Mesendoderm (in vitro differentiated cells): ENCODE measurements around the gene FAM186B.
A peak's percentile ranks its signal among the peaks of the same experiment; 100 is the strongest.

Experiments
- DNase-seq: peaks from one replicate; pipeline ENCODE4 v3.0.0; 2013
- H2AK5ac ChIP-seq: 2 replicates; pipeline ENCODE4 v1.6.1; 2013; ENCODE audit warnings: low read length, inconsistent platforms
- H2BK120ac ChIP-seq: 2 replicates; pipeline ENCODE4 v1.6.1; 2013; ENCODE audit warnings: low read depth, mild to moderate bottlenecking, low read length, moderate library complexity, mixed read lengths
- H2BK15ac ChIP-seq: replicated peaks from 2 replicates; pipeline ENCODE4 v1.6.1; 2013; ENCODE audit warnings: low read depth, mild to moderate bottlenecking, moderate library complexity
- H2BK5ac ChIP-seq: 2 replicates; pipeline ENCODE4 v1.6.1; 2013; ENCODE audit warnings: low read length, inconsistent platforms
- H3K18ac ChIP-seq: 2 replicates; pipeline ENCODE4 v1.6.1; 2013; ENCODE audit warnings: mild to moderate bottlenecking, low read length, mixed read lengths
- H3K23ac ChIP-seq: one replicate; pipeline ENCODE4 v1.6.1; 2013; ENCODE audit warnings: low read length
- H3K27ac ChIP-seq: 2 replicates; pipeline ENCODE4 v1.5.1; 2013; ENCODE audit warnings: low read depth, mild to moderate bottlenecking, inconsistent platforms, low read length, moderate library complexity
- H3K27me3 ChIP-seq: 2 replicates; pipeline ENCODE4 v1.6.1; 2013; ENCODE audit warnings: low read length, control low read depth, mild to moderate bottlenecking, inconsistent platforms; ENCODE audit not compliant: insufficient read depth, poor library complexity
- H3K36me3 ChIP-seq: 2 replicates; pipeline ENCODE4 v1.6.1; 2013; ENCODE audit warnings: low read length, inconsistent platforms; ENCODE audit not compliant: control insufficient read depth, insufficient read depth
- H3K4ac ChIP-seq: one replicate; pipeline ENCODE4 v1.6.1; 2013; ENCODE audit warnings: low read depth, mild to moderate bottlenecking, low read length, moderate library complexity
- H3K4me1 ChIP-seq: 2 replicates; pipeline ENCODE4 v1.6.1; 2013; ENCODE audit warnings: low read depth, low read length, inconsistent platforms; ENCODE audit not compliant: control insufficient read depth
- H3K4me2 ChIP-seq: 2 replicates; pipeline ENCODE4 v1.6.1; 2013; ENCODE audit warnings: low read length
- H3K4me3 ChIP-seq: 2 replicates; pipeline ENCODE4 v1.5.1; 2013; ENCODE audit warnings: mild to moderate bottlenecking, low read length
- H3K56ac ChIP-seq: one replicate; pipeline ENCODE4 v1.6.1; 2013; ENCODE audit warnings: low read length
- H3K79me1 ChIP-seq: 2 replicates; pipeline ENCODE4 v1.6.1; 2013; ENCODE audit warnings: low read length, inconsistent platforms
- H3K79me2 ChIP-seq: 2 replicates; pipeline ENCODE4 v1.6.1; 2013; ENCODE audit warnings: mild to moderate bottlenecking, low read length; ENCODE audit not compliant: control insufficient read depth, insufficient read depth
- H3K9ac ChIP-seq: 2 replicates; pipeline ENCODE4 v1.6.1; 2013; ENCODE audit warnings: low read length, inconsistent platforms
- H4K5ac ChIP-seq: one replicate; pipeline ENCODE4 v1.6.1; 2013; ENCODE audit warnings: low read length
- H4K8ac ChIP-seq: one replicate; pipeline ENCODE4 v1.6.1; 2013; ENCODE audit warnings: low read depth, mild to moderate bottlenecking, control low read depth, low read length, moderate library complexity
- WGBS: extraction: QIAGEN DNeasy Blood & Tissue Kit; methylation state at CpG from one replicate; pipeline ENCODE4 v1.1.7; 2013; ENCODE audit warnings: low lambda C conversion rate, missing lambda C conversion rate; ENCODE audit not compliant: insufficient coverage; ENCODE audit errors: extremely low coverage; 5-methylcytosine and 5-hydroxymethylcytosine counted together

FAM186B gene

DNA sequence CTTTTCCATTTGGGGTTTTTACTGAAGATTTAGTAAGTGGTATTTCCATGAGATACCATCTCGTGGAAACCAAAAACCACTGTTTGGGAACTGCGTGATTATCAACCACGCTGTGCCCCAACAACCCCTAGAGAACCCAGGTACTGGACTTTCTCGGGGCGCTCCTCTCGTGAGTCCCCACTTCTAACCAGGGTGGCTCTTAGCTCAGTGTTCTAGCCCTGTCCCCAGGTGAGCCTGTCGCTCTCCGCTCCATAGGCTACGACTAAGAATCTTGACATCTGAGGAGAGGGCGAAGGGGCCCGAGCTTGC, 38.2 kb downstream of the FAM186B start:
- Histone ChIP-seq H3K4me2 (peak overlapping the region; percentile 98), H3K79me2 (peaks cover 13% of the 10 kb centered on the region), H3K79me1 (peaks cover 19% of the 10 kb centered on the region), H3K27ac (no peak overlapping the region), H2BK15ac (no peak overlapping the region), H4K5ac (no peak overlapping the region), H3K27me3 (no peaks in the 10 kb centered on the region), H3K4me1 (peaks cover 4% of the 10 kb centered on the region), H3K18ac (no peak overlapping the region), H2BK120ac (no peak overlapping the region), H3K23ac (peak overlapping the region; percentile 76), H3K36me3 (peaks cover under 1% of the 10 kb centered on the region), H2BK5ac (peak overlapping the region; percentile 85), H3K56ac (peak overlapping the region; percentile 100), H2AK5ac (peak overlapping the region; percentile 89), H3K9ac (peak overlapping the region; percentile 100), H4K8ac (no peak overlapping the region), H3K4ac (no peak overlapping the region), H3K4me3 (peak overlapping the region; percentile 100)
- no peak for DNase-seq
- WGBS: no CpG with 5 or more reads among the region's 11 CpGs

DNA sequence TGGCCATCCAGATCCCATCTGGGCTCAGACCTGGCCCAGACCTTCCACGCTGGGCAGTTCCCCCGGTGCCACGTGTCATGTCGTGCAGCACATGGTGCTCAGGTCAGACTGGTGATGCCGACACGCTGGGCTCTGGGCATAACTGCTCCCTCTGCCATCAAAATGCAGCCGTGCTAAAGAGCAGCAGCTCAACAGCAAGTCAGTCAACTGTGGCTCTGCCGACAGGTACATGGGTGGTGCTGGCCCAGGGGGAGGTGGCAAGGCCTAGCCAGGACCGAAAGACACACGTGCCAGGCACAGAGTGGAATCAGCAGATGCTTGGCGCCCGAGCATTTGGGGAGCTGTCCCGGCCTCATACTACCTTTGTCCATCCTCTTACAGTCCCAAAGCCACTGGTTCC, 39.1 kb downstream of the FAM186B start:
- no peak overlapping the region for H3K4me2 ChIP-seq
- H3K4ac ChIP-seq: no peak overlapping the region
- H3K56ac ChIP-seq: no peak overlapping the region
- H3K79me2 ChIP-seq: peaks cover 13% of the 10 kb centered on the region
- H3K4me1 ChIP-seq: peaks cover 4% of the 10 kb centered on the region
- H3K4me3 ChIP-seq: no peak overlapping the region
- H3K9ac ChIP-seq: no peak overlapping the region
- no peak overlapping the region for H3K18ac ChIP-seq
- no peak overlapping the region for H2BK5ac ChIP-seq
- H2BK15ac ChIP-seq: no peak overlapping the region
- no peak overlapping the region for H3K27ac ChIP-seq
- no CpG with 5 or more reads among the region's 13 CpGs for WGBS
- H2AK5ac ChIP-seq: no peak overlapping the region
- H3K79me1 ChIP-seq: peaks cover 16% of the 10 kb centered on the region
- H4K8ac ChIP-seq: no peak overlapping the region
- no peaks in the 10 kb centered on the region for H3K27me3 ChIP-seq
- peaks cover 2% of the 10 kb centered on the region for H3K36me3 ChIP-seq
- H4K5ac ChIP-seq: no peak overlapping the region
- H3K23ac ChIP-seq: no peak overlapping the region
- H2BK120ac ChIP-seq: no peak overlapping the region
- DNase-seq: no peak

DNA sequence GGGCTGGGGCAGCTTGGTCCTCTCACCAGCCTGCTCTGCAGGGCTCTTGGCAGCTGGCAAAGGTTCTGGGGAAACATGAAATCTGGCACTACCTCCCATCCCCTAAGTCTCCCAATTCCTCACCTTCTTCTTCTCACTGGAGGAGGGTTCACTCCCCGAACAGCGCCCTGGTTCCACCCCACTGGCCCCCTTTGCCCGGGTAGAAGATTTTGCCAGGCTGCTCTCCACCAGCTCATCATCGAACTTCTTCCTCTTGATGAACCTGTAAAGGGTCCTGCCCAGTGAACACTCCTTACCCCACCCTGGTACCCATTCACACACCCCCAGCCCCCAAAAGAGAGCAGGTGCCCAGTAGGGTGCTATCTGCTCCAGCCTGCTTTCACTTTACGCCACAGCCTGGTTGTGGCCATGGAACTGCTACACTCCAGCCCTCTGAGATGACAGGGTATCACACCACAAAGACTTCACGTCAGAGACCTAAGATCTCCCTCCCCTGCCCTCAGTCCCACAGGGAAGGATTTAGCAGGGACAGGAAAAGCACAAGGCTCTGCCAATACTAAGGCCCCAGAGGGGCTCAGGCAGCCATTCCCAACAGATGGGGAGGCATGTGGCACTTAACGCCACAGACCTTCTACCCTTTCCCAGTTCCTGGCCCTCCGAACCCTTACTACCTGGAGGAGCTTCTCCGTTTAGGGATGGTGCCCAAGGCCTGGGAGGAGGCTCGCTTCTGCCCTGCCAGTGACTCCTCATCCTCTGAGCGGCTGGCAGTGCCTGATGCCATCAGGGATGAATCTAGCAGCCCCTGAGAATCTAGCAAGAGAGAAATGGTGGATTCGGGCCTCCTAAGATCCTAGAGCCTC, 39.8 kb downstream of the FAM186B start:
- Histone ChIP-seq H2BK5ac (no peak overlapping the region), H3K23ac (no peak overlapping the region), H3K36me3 (peaks cover 4% of the 10 kb centered on the region), H2BK120ac (no peak overlapping the region), H3K4me3 (no peak overlapping the region), H3K9ac (no peak overlapping the region), H3K18ac (no peak overlapping the region), H2BK15ac (no peak overlapping the region), H2AK5ac (no peak overlapping the region), H3K79me2 (peaks cover 13% of the 10 kb centered on the region), H3K27me3 (no peaks in the 10 kb centered on the region), H3K27ac (no peak overlapping the region), H4K5ac (no peak overlapping the region), H4K8ac (no peak overlapping the region), H3K4ac (no peak overlapping the region), H3K56ac (no peak overlapping the region), H3K79me1 (peaks cover 13% of the 10 kb centered on the region), H3K4me1 (peaks cover 4% of the 10 kb centered on the region), H3K4me2 (no peak overlapping the region)
- DNase-seq: no peak
- no CpG with 5 or more reads among the region's 12 CpGs for WGBS

DNA sequence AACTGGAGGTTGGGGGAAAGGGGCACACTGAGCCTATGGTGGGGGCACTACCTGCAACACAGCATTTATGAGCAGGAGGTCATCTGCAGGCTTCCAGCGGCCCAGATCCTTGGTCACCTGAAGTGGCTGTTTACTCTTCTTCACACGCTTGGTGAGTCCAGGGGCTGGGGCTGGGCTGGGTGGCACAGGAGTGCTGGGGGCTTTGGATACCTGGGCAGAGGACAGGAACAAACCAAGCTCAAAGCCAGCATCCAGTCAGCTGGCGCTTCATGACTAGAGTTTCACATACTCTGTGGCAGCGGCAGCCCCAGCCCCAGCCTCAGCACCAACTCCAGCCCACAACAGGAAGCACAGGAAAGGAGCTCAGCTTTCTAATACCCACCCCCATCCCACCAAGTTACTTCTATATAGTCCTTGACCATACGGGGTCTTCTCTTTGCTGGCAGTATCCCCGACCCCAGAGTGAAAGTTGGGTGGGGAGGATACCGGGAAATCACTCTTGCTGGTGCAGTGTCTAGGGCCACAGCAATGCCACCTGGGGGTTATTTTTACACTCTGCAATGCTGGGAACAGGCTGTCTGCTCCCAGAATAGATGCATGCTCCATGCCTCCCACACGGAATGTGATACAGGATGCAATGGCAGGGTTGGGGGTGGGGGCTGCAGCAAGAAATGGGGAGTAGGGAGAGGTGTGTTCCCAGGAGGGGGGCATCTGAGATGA, 40.6 kb downstream of the FAM186B start:
- Histone ChIP-seq H4K5ac (no peak overlapping the region), H2BK120ac (no peak overlapping the region), H3K79me2 (peaks cover 13% of the 10 kb centered on the region), H3K27ac (no peak overlapping the region), H3K36me3 (peaks cover 4% of the 10 kb centered on the region), H2BK15ac (no peak overlapping the region), H3K4ac (no peak overlapping the region), H2AK5ac (no peak overlapping the region), H3K4me3 (no peak overlapping the region), H3K23ac (no peak overlapping the region), H3K27me3 (no peaks in the 10 kb centered on the region), H3K4me1 (peaks cover 4% of the 10 kb centered on the region), H3K4me2 (no peak overlapping the region), H3K9ac (no peak overlapping the region), H2BK5ac (no peak overlapping the region), H3K18ac (no peak overlapping the region), H3K56ac (no peak overlapping the region), H3K79me1 (peaks cover 13% of the 10 kb centered on the region), H4K8ac (no peak overlapping the region)
- DNase-seq: no peak
- no CpG with 5 or more reads among the region's 8 CpGs for WGBS

DNA sequence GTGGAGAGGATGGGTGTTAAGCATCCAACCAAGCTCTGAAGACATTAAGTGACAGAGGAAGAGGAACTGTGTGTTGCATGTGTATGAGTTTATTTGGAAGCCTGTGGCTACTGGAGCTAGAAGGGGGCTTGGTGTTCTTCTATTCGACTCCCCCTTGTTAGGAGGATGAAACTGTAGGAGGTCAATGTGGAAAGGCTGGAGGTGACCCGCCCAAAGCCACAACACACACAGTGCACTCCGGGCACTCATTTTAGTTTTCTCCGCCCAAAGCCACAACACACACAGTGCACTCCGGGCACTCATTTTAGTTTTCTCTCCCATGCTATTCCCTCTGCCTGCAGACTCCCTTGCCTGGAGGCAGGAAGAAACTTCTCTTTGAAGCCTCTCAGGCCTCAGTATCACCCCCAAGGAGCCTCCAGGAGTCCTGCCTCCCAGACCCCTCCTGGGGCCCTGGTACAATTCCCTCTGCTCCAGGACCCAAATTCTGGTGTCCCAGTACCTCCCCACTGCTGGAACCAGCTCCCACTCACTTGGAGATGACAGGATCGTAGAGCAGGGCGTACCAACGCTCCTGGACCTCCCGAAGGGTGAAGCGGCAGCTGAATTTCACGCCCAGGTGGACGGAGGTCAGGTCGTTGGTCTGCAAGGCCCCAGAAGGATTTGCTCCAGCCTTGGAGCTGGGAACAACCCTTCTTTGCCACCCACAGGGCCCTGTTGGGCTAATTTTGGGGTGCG, 41.3 kb downstream of the FAM186B start:
- H3K4me1 ChIP-seq: peaks cover 4% of the 10 kb centered on the region
- no peak overlapping the region for H3K4ac ChIP-seq
- no peak overlapping the region for H4K8ac ChIP-seq
- H3K18ac ChIP-seq: no peak overlapping the region
- DNase-seq: no peak
- peaks cover 11% of the 10 kb centered on the region for H3K36me3 ChIP-seq
- H2BK120ac ChIP-seq: no peak overlapping the region
- no peak overlapping the region for H3K23ac ChIP-seq
- H3K56ac ChIP-seq: no peak overlapping the region
- no peak overlapping the region for H3K4me2 ChIP-seq
- H3K79me2 ChIP-seq: peaks cover 13% of the 10 kb centered on the region
- H3K79me1 ChIP-seq: peaks cover 13% of the 10 kb centered on the region
- H2AK5ac ChIP-seq: no peak overlapping the region
- H3K9ac ChIP-seq: no peak overlapping the region
- no peak overlapping the region for H3K4me3 ChIP-seq
- no peak overlapping the region for H4K5ac ChIP-seq
- no peak overlapping the region for H2BK15ac ChIP-seq
- WGBS: no CpG with 5 or more reads among the region's 14 CpGs
- H3K27ac ChIP-seq: no peak overlapping the region
- H3K27me3 ChIP-seq: no peaks in the 10 kb centered on the region
- H2BK5ac ChIP-seq: no peak overlapping the region
